Testis (tissue), 3 donors: ENCODE results near the gene IGFBP7. TPM values are rescaled to one million over a fixed set of nuclear protein-coding genes. Genes with fewer than 3 reads are reported as not detected.

Experiments used
- DNase-seq: peaks from one replicate; pipeline ENCODE4 v3.0.0-alpha.2; 2019
- H3K27ac ChIP-seq, 2 donors: fragments of 200-600 bp; sonication (generic); one replicate each; pipeline ENCODE4 v1.5.1; 2019
- H3K27me3 ChIP-seq: fragments of 200-600 bp; sonication (generic); one replicate; pipeline ENCODE4 v1.5.1; 2019
- H3K36me3 ChIP-seq: fragments of 200-600 bp; sonication (generic); one replicate; pipeline ENCODE4 v1.5.1; 2017; ENCODE audit warnings: low read depth; ENCODE audit errors: missing control alignments
- H3K4me1 ChIP-seq: fragments of 200-600 bp; sonication (generic); one replicate; pipeline ENCODE4 v1.5.1; 2019
- H3K4me3 ChIP-seq, 2 donors: fragments of 200-600 bp; sonication (generic); one replicate each; pipeline ENCODE4 v1.5.1; 2017 to 2019
- H3K9me3 ChIP-seq: fragments of 200-600 bp; sonication (generic); one replicate; pipeline ENCODE4 v1.5.1; 2017
- POLR2A ChIP-seq: fragments of 450-650 bp; IDR thresholded peaks from one replicate; pipeline ENCODE4 v1.6.1; 2017; ENCODE audit warnings: antibody characterized with exemption, mild to moderate bottlenecking, moderate library complexity
- WGBS, 2 donors: methylation state at CpG; one replicate each; pipeline ENCODE4 v1.1.5; 2018; 5-methylcytosine and 5-hydroxymethylcytosine counted together
- intact Hi-C: fragments of 100-400 bp; cut with DNase I; formaldehyde crosslinking; loops from one replicate; pipeline ENCODE4 v1.15.1; 2023; ENCODE audit warnings: low total_unique reads
- polyA plus RNA-seq: library from polyadenylated mRNA; stranded (reverse); fragments of 350-450 nt; fragmentation: Illumina TruSeq; extraction: RNeasy Lipid Tissue Mini Kit (QIAGEN cat#74804); gene quantifications from one replicate; pipeline ENCODE4 v1.2.3, GENCODE V29; 2014; ENCODE audit warnings: low read depth, low replicate concordance; ENCODE audit not compliant: insufficient read depth
- total RNA-seq, 2 donors: library from RNA; depleted of rRNA; stranded (reverse); fragments of >200 nt; gene quantifications; one replicate each; pipeline ENCODE4 v1.2.3, GENCODE V29; 2016
- TF ChIP-seq, protein P1 (sequence below), 3 experiments: fragments of 450-650 bp in 2 of 3; fragments of 200-600 bp in 1 of 3; sonication (generic) in 1 of 3; IDR thresholded peaks; one replicate each; pipeline ENCODE4 v1.5.1; 2016 to 2019; ENCODE audit warnings: antibody characterized with exemption in 3 of 3, mild to moderate bottlenecking in 2 of 3, moderate library complexity in 1 of 3

The IGFBP7 gene
- total and polyA plus RNA-seq, 3 donors from 2014 or later = 451 to 817 (median 531) TPM

- Histone ChIP-seq H3K4me1 (peaks cover 17% of the 10 kb centered on the region), H3K4me3 (no peak overlapping the region), H3K36me3 (no peaks in the 10 kb centered on the region), H3K27me3 (no peaks in the 10 kb centered on the region), H3K9me3 (no peaks in the 10 kb centered on the region), H3K27ac (peak overlapping the region in 1 of 2 donors; percentile 96)
- DNase-seq = peak; percentile 68
- WGBS, 2 donors = 56 to 63% methylated on average over 6 of the region's 6 CpGs
- TF ChIP-seq, protein P1, sequence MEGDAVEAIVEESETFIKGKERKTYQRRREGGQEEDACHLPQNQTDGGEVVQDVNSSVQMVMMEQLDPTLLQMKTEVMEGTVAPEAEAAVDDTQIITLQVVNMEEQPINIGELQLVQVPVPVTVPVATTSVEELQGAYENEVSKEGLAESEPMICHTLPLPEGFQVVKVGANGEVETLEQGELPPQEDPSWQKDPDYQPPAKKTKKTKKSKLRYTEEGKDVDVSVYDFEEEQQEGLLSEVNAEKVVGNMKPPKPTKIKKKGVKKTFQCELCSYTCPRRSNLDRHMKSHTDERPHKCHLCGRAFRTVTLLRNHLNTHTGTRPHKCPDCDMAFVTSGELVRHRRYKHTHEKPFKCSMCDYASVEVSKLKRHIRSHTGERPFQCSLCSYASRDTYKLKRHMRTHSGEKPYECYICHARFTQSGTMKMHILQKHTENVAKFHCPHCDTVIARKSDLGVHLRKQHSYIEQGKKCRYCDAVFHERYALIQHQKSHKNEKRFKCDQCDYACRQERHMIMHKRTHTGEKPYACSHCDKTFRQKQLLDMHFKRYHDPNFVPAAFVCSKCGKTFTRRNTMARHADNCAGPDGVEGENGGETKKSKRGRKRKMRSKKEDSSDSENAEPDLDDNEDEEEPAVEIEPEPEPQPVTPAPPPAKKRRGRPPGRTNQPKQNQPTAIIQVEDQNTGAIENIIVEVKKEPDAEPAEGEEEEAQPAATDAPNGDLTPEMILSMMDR (IDR thresholded peaks at IDR 0.05) = no peak
- no peak for TF ChIP-seq POLR2A
- intact Hi-C loops = loop anchor here (10.0 kb wide), 1 partner anchor 49 kb away; no protein-coding TSS in a partner anchor
These were observed 16.0 kb downstream of the IGFBP7 start for GRCh38 chr4:57093845-57094831.

GRCh38 chr4:57091657-57092162, 18.5 kb downstream of the IGFBP7 start:
- H3K27ac ChIP-seq = no peak overlapping the region
- intact Hi-C loops = loop anchor here (10.0 kb wide), 1 partner anchor 47 kb away; no protein-coding TSS in a partner anchor
- no peak overlapping the region for H3K4me3 ChIP-seq
- no peaks in the 10 kb centered on the region for H3K36me3 ChIP-seq
- DNase-seq = no peak
- H3K27me3 ChIP-seq = no peaks in the 10 kb centered on the region
- WGBS, 2 donors = 20 to 39% methylated on average over 3 of the region's 3 CpGs
- TF ChIP-seq, protein P1 (IDR thresholded peaks at IDR 0.05) = no peak
- TF ChIP-seq POLR2A = no peak
- peaks cover 3% of the 10 kb centered on the region for H3K4me1 ChIP-seq
- no peaks in the 10 kb centered on the region for H3K9me3 ChIP-seq

DNA sequence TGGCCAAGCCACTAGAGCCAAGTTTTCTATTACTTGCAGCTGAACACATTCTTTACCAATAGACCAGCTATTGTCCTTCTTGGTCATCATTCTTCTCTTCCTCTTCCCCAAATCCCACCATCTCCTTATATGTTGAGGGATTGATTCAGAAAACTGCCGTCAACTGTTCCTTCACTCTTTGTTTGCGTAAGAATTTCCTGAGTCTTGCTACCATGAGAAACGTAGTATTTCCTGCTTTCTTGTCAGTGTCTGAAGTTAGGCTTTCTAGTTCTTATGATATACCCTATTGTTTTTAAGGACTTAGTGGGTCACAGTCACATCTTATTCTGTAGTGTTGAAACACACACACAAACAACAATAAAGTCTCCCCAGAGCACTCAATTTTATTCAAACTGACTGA, 20.1 kb downstream of the IGFBP7 start:
- no peak for DNase-seq
- peaks cover 3% of the 10 kb centered on the region for H3K4me1 ChIP-seq

DNA sequence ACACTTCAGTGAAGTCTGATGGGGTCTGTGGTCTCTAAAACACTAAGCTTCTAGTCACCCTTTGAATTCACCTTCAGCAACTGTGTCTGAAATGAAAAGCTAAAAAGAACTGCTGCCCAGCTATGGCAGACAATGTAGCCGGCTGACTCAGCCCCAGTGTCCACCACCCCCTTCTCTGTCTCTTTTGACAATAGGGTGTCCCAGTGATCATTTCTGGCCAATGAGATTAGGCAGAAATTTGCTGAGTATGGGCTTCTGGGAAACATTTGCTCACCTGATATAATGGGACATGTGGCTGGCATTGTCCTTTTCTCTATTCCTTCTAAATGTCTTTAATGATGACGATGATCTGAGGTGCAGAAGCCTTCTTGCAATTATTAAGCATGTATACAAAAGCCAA, 20.6 kb downstream of the IGFBP7 start:
- WGBS, 2 donors = 88 to 93% methylated on average over 2 of the region's 2 CpGs
- Histone ChIP-seq H3K4me3 (no peak overlapping the region), H3K27me3 (no peaks in the 10 kb centered on the region), H3K27ac (no peak overlapping the region), H3K9me3 (no peaks in the 10 kb centered on the region), H3K4me1 (peaks cover 3% of the 10 kb centered on the region), H3K36me3 (no peaks in the 10 kb centered on the region)
- intact Hi-C loops = no loop called here
- DNase-seq = no peak
- TF ChIP-seq, protein P1 (IDR thresholded peaks at IDR 0.05) = no peak
- TF ChIP-seq POLR2A = no peak

More for the DNA sequence above, 20.1 kb downstream of the IGFBP7 start:
- H3K9me3 ChIP-seq = no peaks in the 10 kb centered on the region
- no peak overlapping the region for H3K27ac ChIP-seq
- H3K27me3 ChIP-seq = no peaks in the 10 kb centered on the region
- intact Hi-C loops = loop anchor here (10.0 kb wide), 1 partner anchor 45 kb away; no protein-coding TSS in a partner anchor
- H3K4me3 ChIP-seq = no peak overlapping the region
- TF ChIP-seq, protein P1 (IDR thresholded peaks at IDR 0.05) = no peak
- TF ChIP-seq POLR2A = no peak
- WGBS, 2 donors = 86 to 89% methylated on average over 3 of the region's 3 CpGs
- no peaks in the 10 kb centered on the region for H3K36me3 ChIP-seq
